Measurements from ENCODE around the gene SLC3A2.

Gene SLC3A2

DNA sequence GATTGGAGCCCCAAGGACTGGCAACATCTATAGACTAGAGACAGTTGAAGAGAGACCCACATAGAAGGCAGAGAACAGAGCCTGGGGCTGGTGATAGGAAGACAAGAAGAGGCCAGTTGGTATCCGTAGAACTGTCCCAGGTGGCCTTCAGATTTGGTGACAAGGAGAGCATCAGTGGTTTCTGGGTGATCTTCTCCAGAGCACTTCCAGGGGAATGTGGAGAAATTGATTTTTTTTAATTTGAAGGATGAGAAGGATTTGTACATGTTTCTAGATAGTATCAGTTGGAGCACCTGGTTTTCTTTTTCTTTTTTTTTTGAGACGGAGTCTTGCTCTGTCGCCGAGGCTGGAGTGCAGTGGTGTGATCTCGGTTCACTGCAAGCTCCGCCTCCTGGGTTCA is 14.8 kb downstream of the SLC3A2 start:
- H3K4me3 ChIP-seq (ENCODE audit: control insufficient read depth, low read depth, low read length), result no peak overlapping the region
- TF ChIP-seq CTCF (conservative IDR thresholded peaks at IDR 0.05; ENCODE audit: control insufficient read depth, insufficient read depth, low read depth, low read length), result no peak
- DNase-seq (ENCODE audit: low read depth), result no peak

DNA sequence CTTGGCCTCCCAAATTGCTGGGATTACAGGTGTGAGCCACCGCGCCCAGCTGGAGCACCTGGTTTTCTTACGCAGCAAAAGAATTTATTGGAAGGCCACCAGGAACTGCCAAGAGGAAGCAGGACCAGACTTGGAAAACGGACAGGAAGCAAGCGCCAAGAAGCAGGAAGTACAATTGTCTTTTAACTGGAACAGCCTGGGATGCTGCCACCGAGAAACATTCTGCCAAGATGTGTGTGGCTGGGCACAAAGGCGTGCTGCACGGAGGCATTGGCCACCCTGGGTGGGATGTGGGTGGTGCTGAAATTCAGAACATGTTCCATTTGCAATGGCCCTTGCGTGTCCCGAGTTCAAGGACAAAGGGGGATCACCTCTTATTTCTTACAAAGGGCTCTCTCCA is 15.4 kb downstream of the SLC3A2 start:
- no peak for TF ChIP-seq CTCF (conservative IDR thresholded peaks at IDR 0.05; ENCODE audit: control insufficient read depth, insufficient read depth, low read depth, low read length)
- no peak for DNase-seq (ENCODE audit: low read depth)
- H3K4me3 ChIP-seq (ENCODE audit: control insufficient read depth, low read depth, low read length), result no peak overlapping the region

DNA sequence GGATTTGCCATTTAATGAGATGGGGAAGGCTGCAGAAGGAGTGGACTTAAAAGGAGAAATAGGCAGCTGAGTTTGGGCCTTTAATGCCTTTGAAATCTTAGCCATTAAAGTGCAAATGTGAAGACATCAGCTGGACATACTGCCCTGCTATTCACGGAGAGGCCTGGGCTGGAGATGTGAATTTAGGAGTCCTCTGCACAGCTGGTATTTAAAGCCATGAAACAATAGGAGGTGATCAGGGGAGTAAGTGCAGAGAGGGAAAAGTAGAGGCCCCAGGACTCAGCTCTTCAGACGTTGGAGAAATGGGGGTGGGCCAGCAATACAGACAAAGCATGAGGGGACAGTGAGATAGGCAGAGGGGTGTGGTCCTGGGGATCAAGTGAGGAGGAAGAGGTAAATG is 16.6 kb downstream of the SLC3A2 start:
- no peak overlapping the region for H3K4me3 ChIP-seq (ENCODE audit: control insufficient read depth, low read depth, low read length)
- TF ChIP-seq CTCF (conservative IDR thresholded peaks at IDR 0.05; ENCODE audit: control insufficient read depth, insufficient read depth, low read depth, low read length), result no peak
- DNase-seq (ENCODE audit: low read depth), result no peak

DNA sequence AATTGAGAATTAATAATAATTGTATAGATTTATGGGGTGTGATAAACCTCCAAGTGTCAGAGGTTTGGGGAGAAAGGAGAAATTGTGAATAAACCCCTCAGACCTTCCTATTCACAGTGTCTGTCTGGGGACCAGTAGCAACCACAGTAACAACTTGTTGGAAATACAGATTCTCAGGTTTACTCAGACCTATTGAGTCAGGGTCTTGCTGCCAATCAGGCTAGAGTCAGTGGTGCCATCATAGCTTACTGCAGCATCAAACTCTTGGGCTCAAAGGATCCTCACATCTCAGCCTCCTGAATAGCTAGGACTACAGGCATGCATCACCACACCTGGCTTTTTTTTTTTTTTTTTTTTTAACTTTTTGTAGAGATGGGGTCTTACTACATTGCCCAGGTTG is 17.3 kb downstream of the SLC3A2 start:
- no peak overlapping the region for H3K4me3 ChIP-seq (ENCODE audit: control insufficient read depth, low read depth, low read length)
- TF ChIP-seq CTCF (conservative IDR thresholded peaks at IDR 0.05; ENCODE audit: control insufficient read depth, insufficient read depth, low read depth, low read length), result no peak
- no peak for DNase-seq (ENCODE audit: low read depth)

GRCh38 chr11:62902932-62903331 is 22.2 kb downstream of the SLC3A2 start:
- DNase-seq (ENCODE audit: low read depth), result peak; percentile 55
- TF ChIP-seq CTCF (conservative IDR thresholded peaks at IDR 0.05; ENCODE audit: control insufficient read depth, insufficient read depth, low read depth, low read length), result no peak
- H3K4me3 ChIP-seq (ENCODE audit: control insufficient read depth, low read depth, low read length), result no peak overlapping the region

DNA sequence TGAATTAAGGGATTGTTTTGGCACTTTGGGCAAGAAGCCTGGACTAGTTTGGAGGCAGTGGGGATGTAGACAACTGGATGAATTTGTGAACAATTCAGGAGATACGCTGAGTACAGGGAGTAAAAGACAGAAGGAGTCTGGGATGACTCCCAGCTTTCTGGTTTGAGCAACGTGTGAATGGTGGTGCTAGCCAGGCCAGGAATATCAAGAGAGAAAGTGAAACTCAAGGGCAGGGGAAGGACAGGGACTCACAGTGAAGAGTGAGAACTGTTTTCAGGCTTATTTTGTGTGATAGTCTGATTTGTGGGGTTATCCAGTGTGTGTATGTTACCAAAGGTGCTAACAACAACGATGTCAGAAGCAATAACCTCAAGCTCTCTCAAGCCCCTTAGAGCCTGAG is 24.6 kb downstream of the SLC3A2 start:
- DNase-seq (ENCODE audit: low read depth), result no peak
- H3K4me3 ChIP-seq (ENCODE audit: control insufficient read depth, low read depth, low read length), result no peak overlapping the region
- TF ChIP-seq CTCF (conservative IDR thresholded peaks at IDR 0.05; ENCODE audit: control insufficient read depth, insufficient read depth, low read depth, low read length), result no peak

GRCh38 chr11:62905927-62906531 is 25.3 kb downstream of the SLC3A2 start:
- peak; percentile 100 for TF ChIP-seq CTCF (conservative IDR thresholded peaks at IDR 0.05; ENCODE audit: control insufficient read depth, insufficient read depth, low read depth, low read length)
- peak; percentile 77 for DNase-seq (ENCODE audit: low read depth)
- H3K4me3 ChIP-seq (ENCODE audit: control insufficient read depth, low read depth, low read length), result no peak overlapping the region
